GM23338 (cell line): Measurements from ENCODE around the gene ARID1B. TPM values are rescaled to one million over a fixed set of nuclear protein-coding genes. Genes with fewer than 3 reads are reported as not detected.
A peak's percentile ranks its signal among the peaks of the same experiment; 100 is the strongest.

Experiments
- ATAC-seq: fragments of 200-7000 bp; cut with Tn5 transposase; 3 replicates; pipeline ENCODE4 v1.9.1; 2020
- DNase-seq: peaks from one replicate; pipeline ENCODE4 v3.0.0-alpha.2; 2015; ENCODE audit warnings: low spot score
- H2AFZ ChIP-seq: fragments of 200-600 bp; sonication (generic); 2 replicates; pipeline ENCODE4 v1.8.0; 2016; ENCODE audit warnings: antibody characterized with exemption, mild to moderate bottlenecking, moderate library complexity
- H3F3A ChIP-seq: fragments of 200-600 bp; sonication (generic); replicated peaks from 2 replicates; pipeline ENCODE4 v1.8.0; 2017; ENCODE audit warnings: antibody characterized with exemption, mixed run types, low read depth
- H3K27ac ChIP-seq: fragments of 200-600 bp; sonication (generic); 2 replicates; pipeline ENCODE4 v1.6.1; 2016; ENCODE audit warnings: low read depth
- H3K27me3 ChIP-seq: fragments of 200-600 bp; sonication (generic); 2 replicates; pipeline ENCODE4 v1.8.0; 2016; ENCODE audit warnings: mild to moderate bottlenecking, mixed run types, moderate library complexity; ENCODE audit not compliant: insufficient read depth
- H3K36me3 ChIP-seq: fragments of 200-600 bp; sonication (generic); 2 replicates; pipeline ENCODE4 v1.8.0; 2016; ENCODE audit warnings: mild to moderate bottlenecking; ENCODE audit not compliant: insufficient read depth
- H3K4me1 ChIP-seq: fragments of 200-600 bp; sonication (generic); 2 replicates; pipeline ENCODE4 v1.8.0; 2016; ENCODE audit warnings: mild to moderate bottlenecking, moderate library complexity; ENCODE audit not compliant: insufficient read depth
- H3K4me2 ChIP-seq: fragments of 200-600 bp; sonication (generic); 2 replicates; pipeline ENCODE4 v1.7.1; 2017; ENCODE audit warnings: mixed run types
- H3K4me3 ChIP-seq: fragments of 200-600 bp; sonication (generic); 2 replicates; pipeline ENCODE4 v1.6.1; 2016; ENCODE audit warnings: mixed run types
- H3K79me2 ChIP-seq: fragments of 200-600 bp; sonication (generic); replicated peaks from 2 replicates; pipeline ENCODE4 v1.8.0; 2017; ENCODE audit warnings: mild to moderate bottlenecking; ENCODE audit not compliant: insufficient read depth
- H3K9me2 ChIP-seq: fragments of 200-600 bp; sonication (generic); 2 replicates; pipeline ENCODE4 v1.8.0; 2017; ENCODE audit not compliant: insufficient read depth
- H4K20me1 ChIP-seq: fragments of 200-600 bp; sonication (generic); replicated peaks from 2 replicates; pipeline ENCODE4 v1.8.0; 2017; ENCODE audit warnings: mild to moderate bottlenecking; ENCODE audit not compliant: insufficient read depth
- H3K27ac Mint-ChIP-seq: 2 replicates; pipeline ENCODE4 v1.8.0; 2020; ENCODE audit warnings: inconsistent platforms, mild to moderate bottlenecking, moderate library complexity, mixed read lengths
- H3K27me3 Mint-ChIP-seq: 3 replicates; pipeline ENCODE4 v1.8.0; 2022; ENCODE audit warnings: low read depth, mild to moderate bottlenecking, moderate library complexity, mixed read lengths, inconsistent platforms; ENCODE audit not compliant: insufficient read depth, poor library complexity
- H3K36me3 Mint-ChIP-seq: 3 replicates; pipeline ENCODE4 v1.8.0; 2021; ENCODE audit warnings: low read depth, mild to moderate bottlenecking, inconsistent platforms, moderate library complexity, mixed read lengths
- H3K4me1 Mint-ChIP-seq: 3 replicates; pipeline ENCODE4 v1.8.0; 2020; ENCODE audit warnings: mild to moderate bottlenecking, inconsistent platforms, mixed read lengths
- H3K4me3 Mint-ChIP-seq: 3 replicates; pipeline ENCODE4 v1.8.0; 2021; ENCODE audit warnings: moderate library complexity, mild to moderate bottlenecking, inconsistent platforms, mixed read lengths
- H3K9me3 Mint-ChIP-seq: 3 replicates; pipeline ENCODE4 v1.8.0; 2020; ENCODE audit warnings: moderate library complexity, mild to moderate bottlenecking, inconsistent platforms, mixed read lengths
- CREB1 ChIP-seq: fragments of 250-450 bp; sonication (Bioruptor Pico); IDR thresholded peaks from 2 replicates; pipeline ENCODE4 v1.5.0; 2020; ENCODE audit warnings: low read depth, mild to moderate bottlenecking, moderate library complexity
- NANOG ChIP-seq: IDR thresholded peaks from 2 replicates; pipeline ENCODE4 v1.6.1; 2016; ENCODE audit warnings: antibody characterized with exemption, borderline replicate concordance
- STAT1 ChIP-seq: IDR thresholded peaks from one replicate; pipeline ENCODE4 v1.6.1; 2016; ENCODE audit warnings: antibody characterized with exemption; ENCODE audit not compliant: unreplicated experiment
- ZNF114 ChIP-seq: fragments of 250-450 bp; sonication (Bioruptor Pico); IDR thresholded peaks from 2 replicates; pipeline ENCODE4 v1.5.0; 2020; ENCODE audit warnings: mild to moderate bottlenecking, moderate library complexity
- polyA plus RNA-seq: library from polyadenylated mRNA; unstranded; fragments of >200 nt; fragmentation: Nextera tagmentation; extraction: Ambion mirVana; gene quantifications from 2 replicates; pipeline ENCODE4 v1.2.1, GENCODE V29; 2016
- total RNA-seq: library from RNA; depleted of rRNA; stranded (reverse); fragments of >200 nt; shearing (Covaris generic); gene quantifications from 2 replicates; pipeline ENCODE4 v1.2.3, GENCODE V29; 2014
- TF ChIP-seq, protein P1 (sequence below), 2 experiments: fragments of 200-600 bp in 1 of 2; sonication (generic) in 1 of 2; conservative IDR thresholded peaks; 2 replicates each; pipeline versions ENCODE4 v1.5.1 to v1.6.1; 2016 to 2017; ENCODE audit warnings: antibody characterized with exemption in 2 of 2, low read depth in 2 of 2, mild to moderate bottlenecking in 2 of 2, moderate library complexity in 1 of 2
- TF ChIP-seq, protein P2 (sequence below): IDR thresholded peaks from one replicate; pipeline ENCODE4 v1.6.1; 2018; ENCODE audit warnings: antibody characterized with exemption; ENCODE audit not compliant: unreplicated experiment

The ARID1B gene
- total and polyA plus RNA-seq, 2 experiments from 2014 or later: 59.3 to 72.2 TPM

GRCh38 chr6:157227202-157228166 lies 450.3 kb downstream of the ARID1B start:
- Histone ChIP-seq H3K36me3 (no peaks in the 10 kb centered on the region), H3K4me1 (0 out of 2 replicates have a peak, but pooled peaks cover 3% of the 10 kb centered on the region), H3K27ac (no peak overlapping the region), H3K4me3 (no peak overlapping the region), H3K4me2 (no peak overlapping the region), H3K79me2 (no peaks in the 10 kb centered on the region), H3K9me2 (no peaks in the 10 kb centered on the region), H2AFZ (no peak overlapping the region), H4K20me1 (no peaks in the 10 kb centered on the region), H3F3A (peaks cover 18% of the 10 kb centered on the region; the same call in 1 of the 2 replicates), H3K27me3 (no peaks in the 10 kb centered on the region)
- ATAC-seq: peak; percentile 20
- Mint-ChIP-seq H3K4me3 (no peak overlapping the region), H3K27ac (no peak overlapping the region), H3K4me1 (peaks cover 32% of the 10 kb centered on the region), H3K9me3 (no peaks in the 10 kb centered on the region), H3K27me3 (peaks cover 26% of the 10 kb centered on the region), H3K36me3 (no peaks in the 10 kb centered on the region)
- peak; percentile 64 for DNase-seq
- TF ChIP-seq, protein P1, sequence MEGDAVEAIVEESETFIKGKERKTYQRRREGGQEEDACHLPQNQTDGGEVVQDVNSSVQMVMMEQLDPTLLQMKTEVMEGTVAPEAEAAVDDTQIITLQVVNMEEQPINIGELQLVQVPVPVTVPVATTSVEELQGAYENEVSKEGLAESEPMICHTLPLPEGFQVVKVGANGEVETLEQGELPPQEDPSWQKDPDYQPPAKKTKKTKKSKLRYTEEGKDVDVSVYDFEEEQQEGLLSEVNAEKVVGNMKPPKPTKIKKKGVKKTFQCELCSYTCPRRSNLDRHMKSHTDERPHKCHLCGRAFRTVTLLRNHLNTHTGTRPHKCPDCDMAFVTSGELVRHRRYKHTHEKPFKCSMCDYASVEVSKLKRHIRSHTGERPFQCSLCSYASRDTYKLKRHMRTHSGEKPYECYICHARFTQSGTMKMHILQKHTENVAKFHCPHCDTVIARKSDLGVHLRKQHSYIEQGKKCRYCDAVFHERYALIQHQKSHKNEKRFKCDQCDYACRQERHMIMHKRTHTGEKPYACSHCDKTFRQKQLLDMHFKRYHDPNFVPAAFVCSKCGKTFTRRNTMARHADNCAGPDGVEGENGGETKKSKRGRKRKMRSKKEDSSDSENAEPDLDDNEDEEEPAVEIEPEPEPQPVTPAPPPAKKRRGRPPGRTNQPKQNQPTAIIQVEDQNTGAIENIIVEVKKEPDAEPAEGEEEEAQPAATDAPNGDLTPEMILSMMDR (conservative IDR thresholded peaks at IDR 0.05; ENCODE audit: low read depth in 2 of 2): peak; percentile 54 to 55
- TF ChIP-seq CREB1 (CRISPR knock-in tag): no peak
- TF ChIP-seq, protein P2, sequence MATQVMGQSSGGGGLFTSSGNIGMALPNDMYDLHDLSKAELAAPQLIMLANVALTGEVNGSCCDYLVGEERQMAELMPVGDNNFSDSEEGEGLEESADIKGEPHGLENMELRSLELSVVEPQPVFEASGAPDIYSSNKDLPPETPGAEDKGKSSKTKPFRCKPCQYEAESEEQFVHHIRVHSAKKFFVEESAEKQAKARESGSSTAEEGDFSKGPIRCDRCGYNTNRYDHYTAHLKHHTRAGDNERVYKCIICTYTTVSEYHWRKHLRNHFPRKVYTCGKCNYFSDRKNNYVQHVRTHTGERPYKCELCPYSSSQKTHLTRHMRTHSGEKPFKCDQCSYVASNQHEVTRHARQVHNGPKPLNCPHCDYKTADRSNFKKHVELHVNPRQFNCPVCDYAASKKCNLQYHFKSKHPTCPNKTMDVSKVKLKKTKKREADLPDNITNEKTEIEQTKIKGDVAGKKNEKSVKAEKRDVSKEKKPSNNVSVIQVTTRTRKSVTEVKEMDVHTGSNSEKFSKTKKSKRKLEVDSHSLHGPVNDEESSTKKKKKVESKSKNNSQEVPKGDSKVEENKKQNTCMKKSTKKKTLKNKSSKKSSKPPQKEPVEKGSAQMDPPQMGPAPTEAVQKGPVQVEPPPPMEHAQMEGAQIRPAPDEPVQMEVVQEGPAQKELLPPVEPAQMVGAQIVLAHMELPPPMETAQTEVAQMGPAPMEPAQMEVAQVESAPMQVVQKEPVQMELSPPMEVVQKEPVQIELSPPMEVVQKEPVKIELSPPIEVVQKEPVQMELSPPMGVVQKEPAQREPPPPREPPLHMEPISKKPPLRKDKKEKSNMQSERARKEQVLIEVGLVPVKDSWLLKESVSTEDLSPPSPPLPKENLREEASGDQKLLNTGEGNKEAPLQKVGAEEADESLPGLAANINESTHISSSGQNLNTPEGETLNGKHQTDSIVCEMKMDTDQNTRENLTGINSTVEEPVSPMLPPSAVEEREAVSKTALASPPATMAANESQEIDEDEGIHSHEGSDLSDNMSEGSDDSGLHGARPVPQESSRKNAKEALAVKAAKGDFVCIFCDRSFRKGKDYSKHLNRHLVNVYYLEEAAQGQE: no peak

- peaks cover 27% of the 10 kb centered on the region for H3K27me3 Mint-ChIP-seq
- H3K9me3 Mint-ChIP-seq: no peaks in the 10 kb centered on the region
- Histone ChIP-seq H3K36me3 (no peaks in the 10 kb centered on the region), H3K4me1 (0 out of 2 replicates have a peak, but pooled peaks cover 3% of the 10 kb centered on the region), H3K4me3 (no peak overlapping the region), H3K27ac (no peak overlapping the region), H3K4me2 (no peak overlapping the region), H3K27me3 (no peaks in the 10 kb centered on the region), H4K20me1 (no peaks in the 10 kb centered on the region), H3K9me2 (no peaks in the 10 kb centered on the region), H2AFZ (no peak overlapping the region), H3F3A (peaks cover 18% of the 10 kb centered on the region; the same call in 1 of the 2 replicates), H3K79me2 (no peaks in the 10 kb centered on the region)
- no peak overlapping the region for H3K4me3 Mint-ChIP-seq
- DNase-seq: peak; percentile 57
- no peak for ATAC-seq
- H3K36me3 Mint-ChIP-seq: no peaks in the 10 kb centered on the region
- H3K4me1 Mint-ChIP-seq: peaks cover 32% of the 10 kb centered on the region
- H3K27ac Mint-ChIP-seq: no peak overlapping the region
- no peak for TF ChIP-seq STAT1
- TF ChIP-seq NANOG: no peak
- no peak for TF ChIP-seq ZNF114 (CRISPR knock-in tag)
- TF ChIP-seq, protein P2: no peak
Measured at GRCh38 chr6:157228426-157229131, 451.4 kb downstream of the ARID1B start.
